GM13976 (cell line): Measurements from ENCODE around the gene SIGLEC11.

Source experiments
- DNase-seq: peaks from one replicate; pipeline ENCODE4 v3.0.0; 2012; ENCODE audit warnings: low spot score
- in situ Hi-C: fragments of 300-500 bp; cut with MboI; formaldehyde crosslinking; loops from one replicate; pipeline ENCODE4 v1.12.0; 2022; ENCODE audit warnings: low sequenced_read_pairs, mixed read lengths, inconsistent platforms; ENCODE audit not compliant: unreplicated experiment
- TF ChIP-seq, protein P1 (sequence below): IDR thresholded peaks from 2 replicates; pipeline ENCODE4 v1.5.1; 2012; ENCODE audit warnings: borderline replicate concordance, mild to moderate bottlenecking; ENCODE audit not compliant: insufficient read depth; ENCODE audit errors: extremely low read depth, missing control alignments, control extremely low read depth

Gene SIGLEC11

DNA sequence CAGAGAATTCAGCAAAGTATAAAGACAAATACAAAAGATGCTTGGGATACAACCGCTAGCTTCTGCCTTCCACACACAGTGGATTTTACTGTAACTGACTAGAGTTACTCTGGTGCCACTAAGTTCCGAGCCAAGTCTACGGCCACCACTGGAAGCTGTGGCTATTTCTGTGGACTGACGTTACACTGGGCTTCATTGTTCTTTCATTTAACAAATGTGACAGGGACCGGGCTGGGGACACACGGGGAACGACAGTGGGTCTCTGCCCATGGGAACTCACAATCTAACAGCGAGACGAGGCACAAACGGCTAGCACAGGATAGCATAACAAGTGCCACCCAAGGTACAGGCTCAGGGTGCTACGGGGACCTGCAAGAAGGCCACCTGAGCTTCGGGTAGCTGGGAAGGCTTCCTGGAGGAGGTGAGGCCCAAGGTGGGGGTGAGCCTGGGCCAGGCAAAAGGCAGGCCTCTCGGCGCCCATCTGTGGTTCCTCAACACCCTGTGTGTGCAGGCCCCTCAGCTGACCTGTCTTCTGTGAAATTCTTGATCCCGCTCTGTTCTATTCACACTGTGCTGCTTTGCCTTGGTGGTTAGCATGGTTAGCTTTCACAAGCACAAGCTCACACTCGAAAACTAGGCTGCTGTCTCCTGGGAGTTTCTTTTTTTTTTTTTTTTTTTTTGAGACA is 54.0 kb downstream of the SIGLEC11 start:
- DNase-seq, result no peak
- in situ Hi-C loops, result no loop called here
- TF ChIP-seq, protein P1, sequence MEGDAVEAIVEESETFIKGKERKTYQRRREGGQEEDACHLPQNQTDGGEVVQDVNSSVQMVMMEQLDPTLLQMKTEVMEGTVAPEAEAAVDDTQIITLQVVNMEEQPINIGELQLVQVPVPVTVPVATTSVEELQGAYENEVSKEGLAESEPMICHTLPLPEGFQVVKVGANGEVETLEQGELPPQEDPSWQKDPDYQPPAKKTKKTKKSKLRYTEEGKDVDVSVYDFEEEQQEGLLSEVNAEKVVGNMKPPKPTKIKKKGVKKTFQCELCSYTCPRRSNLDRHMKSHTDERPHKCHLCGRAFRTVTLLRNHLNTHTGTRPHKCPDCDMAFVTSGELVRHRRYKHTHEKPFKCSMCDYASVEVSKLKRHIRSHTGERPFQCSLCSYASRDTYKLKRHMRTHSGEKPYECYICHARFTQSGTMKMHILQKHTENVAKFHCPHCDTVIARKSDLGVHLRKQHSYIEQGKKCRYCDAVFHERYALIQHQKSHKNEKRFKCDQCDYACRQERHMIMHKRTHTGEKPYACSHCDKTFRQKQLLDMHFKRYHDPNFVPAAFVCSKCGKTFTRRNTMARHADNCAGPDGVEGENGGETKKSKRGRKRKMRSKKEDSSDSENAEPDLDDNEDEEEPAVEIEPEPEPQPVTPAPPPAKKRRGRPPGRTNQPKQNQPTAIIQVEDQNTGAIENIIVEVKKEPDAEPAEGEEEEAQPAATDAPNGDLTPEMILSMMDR, result no peak

DNA sequence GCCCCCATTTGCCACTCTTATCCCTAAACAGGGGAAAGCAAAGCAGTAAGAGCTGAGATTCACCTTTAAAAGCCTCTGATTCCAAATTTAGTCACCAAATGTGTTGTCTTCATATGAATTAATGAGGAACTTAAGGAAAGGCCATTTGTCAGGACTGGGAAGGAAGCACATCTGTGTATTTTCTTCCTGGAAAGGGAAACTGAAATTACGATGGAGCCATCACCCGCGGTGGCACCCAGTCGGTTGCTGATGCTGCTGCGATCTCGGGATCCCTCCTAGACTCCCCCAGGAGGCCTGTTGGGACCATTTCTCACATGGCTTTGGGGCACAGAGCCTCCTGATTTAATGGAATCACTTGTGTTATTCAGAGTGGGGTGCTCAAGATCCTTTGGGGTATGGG is 56.8 kb downstream of the SIGLEC11 start:
- in situ Hi-C loops, result no loop called here
- TF ChIP-seq, protein P1, result no peak

More for the DNA sequence above, 56.8 kb downstream of the SIGLEC11 start:
- no peak for DNase-seq
